ENCODE data around the gene TMOD4.

Gene TMOD4

GRCh38 chr1:151143986-151144385, 31.8 kb downstream of the TMOD4 start:
- no peak for DNase-seq (ENCODE audit: low read depth in 1 of 2, low spot score in 1 of 2)

DNA sequence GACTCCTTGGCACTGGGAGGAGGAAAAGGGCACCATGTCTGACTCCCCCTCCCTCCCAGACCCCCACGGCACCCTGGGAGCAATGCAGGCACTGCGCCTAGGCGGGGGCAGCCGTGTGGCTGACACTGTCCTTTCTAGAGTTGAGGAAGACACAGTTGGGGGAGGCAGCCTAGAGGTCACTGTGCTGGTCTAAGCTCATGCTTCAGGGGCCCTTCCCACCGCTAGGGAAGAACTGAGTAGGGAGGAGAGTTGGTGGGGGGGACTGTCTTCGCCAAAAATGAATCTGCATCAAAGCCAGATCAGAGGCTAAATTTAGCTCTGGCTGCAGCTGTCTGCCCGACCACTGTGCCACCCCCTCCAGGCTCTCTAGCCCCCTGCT, 32.7 kb downstream of the TMOD4 start:
- DNase-seq (ENCODE audit: low read depth in 1 of 2, low spot score in 1 of 2), result no peak

DNA sequence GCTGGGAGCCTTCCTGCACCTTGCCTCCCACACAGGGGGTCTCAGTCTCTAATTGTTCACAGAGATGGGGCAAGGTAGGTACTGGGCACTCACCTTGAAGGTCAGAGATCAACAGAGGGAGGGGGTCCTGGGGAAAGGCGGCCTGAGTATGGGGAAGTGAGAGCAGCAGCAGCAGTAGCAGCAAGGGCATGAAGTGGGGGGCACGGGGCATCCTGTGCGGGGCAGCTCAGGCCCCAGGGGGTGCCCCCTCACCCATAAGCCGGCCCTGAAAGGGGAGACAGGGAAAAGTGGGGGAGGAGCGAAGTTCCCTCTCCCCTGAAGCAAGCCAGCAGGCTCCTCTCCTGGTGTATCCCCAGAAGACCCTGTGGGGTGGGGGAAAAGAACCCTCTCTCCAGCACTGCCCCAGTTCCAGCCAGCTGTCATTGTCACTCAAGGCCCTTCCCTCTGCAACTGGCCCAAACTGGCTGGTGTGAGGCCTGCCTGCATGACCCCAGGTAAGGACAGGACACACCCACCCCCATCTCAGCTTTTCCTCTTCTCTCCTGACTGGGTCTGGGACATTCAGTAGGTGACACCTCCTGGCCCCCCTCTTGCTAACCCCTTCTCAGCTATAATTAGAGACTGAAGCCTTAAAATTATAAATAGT, 33.2 kb downstream of the TMOD4 start:
- DNase-seq (ENCODE audit: low read depth in 1 of 2, low spot score in 1 of 2), result no peak

GRCh38 chr1:151137789-151138188, 38.0 kb downstream of the TMOD4 start:
- no peak for DNase-seq (ENCODE audit: low read depth in 1 of 2, low spot score in 1 of 2)

GRCh38 chr1:151135433-151136385, 40.1 kb downstream of the TMOD4 start:
- DNase-seq (ENCODE audit: low read depth in 1 of 2, low spot score in 1 of 2), result no peak

DNA sequence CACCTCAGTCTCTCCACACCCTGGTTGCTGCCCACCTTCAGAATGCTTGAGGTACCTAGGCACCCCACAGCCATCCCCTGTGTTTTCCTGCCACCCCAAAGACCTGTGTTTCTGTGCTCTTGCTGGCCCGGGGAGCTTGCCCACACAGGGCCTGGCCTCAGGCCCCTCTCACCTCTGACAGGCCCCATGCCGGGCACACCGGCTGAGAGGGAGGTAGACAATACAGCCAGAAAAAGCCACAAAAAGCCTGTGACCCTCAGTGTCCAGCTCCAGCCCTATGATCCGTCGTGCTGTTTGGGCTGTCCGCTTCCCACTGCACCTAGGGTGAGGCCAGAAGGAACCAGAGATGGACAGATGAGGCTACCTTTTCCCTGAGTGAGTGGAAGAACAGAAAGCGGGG, 40.8 kb downstream of the TMOD4 start:
- no peak for DNase-seq (ENCODE audit: low read depth in 1 of 2, low spot score in 1 of 2)

DNA sequence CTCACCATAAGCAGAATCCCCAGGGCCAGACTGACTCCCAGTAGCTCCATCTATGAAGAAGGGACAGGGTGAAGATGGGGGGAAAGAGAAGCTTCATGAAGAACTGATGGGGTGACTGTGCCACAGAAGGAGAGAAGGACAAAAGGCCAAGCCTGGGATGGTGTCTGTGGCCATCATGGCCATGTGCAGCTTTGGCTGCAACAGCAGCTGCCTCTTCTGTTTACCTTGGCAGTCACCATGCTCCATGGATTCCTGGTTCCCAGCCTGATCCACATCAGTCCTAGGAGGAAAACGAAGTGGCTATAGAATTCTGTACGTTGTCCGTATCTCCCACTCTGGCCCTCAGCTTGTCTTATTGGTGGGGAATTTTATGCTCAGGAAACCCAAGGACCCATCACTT, 41.4 kb downstream of the TMOD4 start:
- no peak for DNase-seq (ENCODE audit: low read depth in 1 of 2, low spot score in 1 of 2)

GRCh38 chr1:151133018-151133806, 42.6 kb downstream of the TMOD4 start:
- DNase-seq (ENCODE audit: low read depth in 1 of 2, low spot score in 1 of 2), result no peak

DNA sequence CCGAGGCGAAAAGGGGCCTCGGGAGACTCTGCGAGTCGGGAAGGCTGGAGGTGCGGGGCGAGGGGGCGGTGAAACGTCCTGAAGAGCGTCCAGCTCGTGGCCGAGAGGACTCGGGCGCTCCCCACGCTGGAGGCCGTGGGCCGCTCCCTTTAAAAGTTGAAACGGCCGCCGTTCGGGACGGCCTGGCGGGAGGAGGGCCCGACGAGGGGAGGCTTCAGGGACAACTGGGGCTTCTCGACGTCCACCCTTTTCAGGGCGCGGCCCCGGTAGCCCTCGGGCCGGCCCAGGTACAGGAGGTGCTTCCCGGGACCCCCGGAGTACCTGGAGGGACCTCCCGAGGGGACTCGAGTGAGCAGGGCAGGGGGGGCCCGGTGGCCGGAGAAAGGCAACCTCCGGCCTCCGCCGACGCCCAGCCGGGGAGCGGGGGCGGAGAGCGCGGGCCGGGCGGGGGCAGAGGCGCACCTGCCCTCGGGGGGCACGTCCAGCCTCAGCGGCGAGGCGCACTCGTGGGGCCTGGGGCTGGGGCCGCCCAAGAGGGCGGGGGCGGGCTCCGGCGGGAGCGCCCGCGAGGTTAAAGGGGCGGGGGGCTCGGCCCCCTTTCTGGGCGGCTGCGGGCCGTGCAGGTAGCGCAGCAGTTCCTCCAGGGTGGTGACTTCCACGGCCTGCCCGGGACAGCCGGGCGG, 43.3 kb downstream of the TMOD4 start:
- no peak for DNase-seq (ENCODE audit: low read depth in 1 of 2, low spot score in 1 of 2)

DNA sequence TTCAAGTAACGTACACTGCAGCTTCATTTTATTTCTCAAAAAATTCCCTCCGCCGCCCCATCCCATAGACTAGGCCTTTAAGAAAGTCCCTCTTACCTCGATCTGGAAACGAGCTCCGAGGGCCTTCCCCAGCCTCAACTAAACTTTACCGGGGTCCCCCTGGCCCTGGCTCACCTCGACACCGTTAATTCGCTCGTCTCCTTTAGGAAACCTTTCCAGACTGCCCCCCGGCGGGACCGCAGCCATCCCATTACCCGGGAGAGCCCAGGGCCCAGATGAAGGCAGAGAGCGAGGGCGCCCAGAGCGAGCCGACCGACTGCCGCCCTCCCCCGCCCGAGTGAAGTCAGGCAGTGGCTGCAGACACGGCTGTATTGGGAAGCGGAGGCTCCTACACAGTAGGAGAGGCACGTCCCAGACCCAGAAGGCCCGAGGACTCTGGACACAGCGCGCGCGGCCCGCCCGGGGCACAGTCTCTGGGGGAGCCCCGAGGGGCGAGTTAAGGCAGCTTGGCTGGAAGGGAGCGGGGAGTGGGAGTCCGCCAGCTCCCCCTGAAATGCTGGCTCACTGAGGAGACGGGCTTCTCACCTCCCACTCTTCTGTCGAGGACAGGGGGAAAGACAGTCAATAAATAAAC, 44.0 kb downstream of the TMOD4 start:
- no peak for DNase-seq (ENCODE audit: low read depth in 1 of 2, low spot score in 1 of 2)

DNA sequence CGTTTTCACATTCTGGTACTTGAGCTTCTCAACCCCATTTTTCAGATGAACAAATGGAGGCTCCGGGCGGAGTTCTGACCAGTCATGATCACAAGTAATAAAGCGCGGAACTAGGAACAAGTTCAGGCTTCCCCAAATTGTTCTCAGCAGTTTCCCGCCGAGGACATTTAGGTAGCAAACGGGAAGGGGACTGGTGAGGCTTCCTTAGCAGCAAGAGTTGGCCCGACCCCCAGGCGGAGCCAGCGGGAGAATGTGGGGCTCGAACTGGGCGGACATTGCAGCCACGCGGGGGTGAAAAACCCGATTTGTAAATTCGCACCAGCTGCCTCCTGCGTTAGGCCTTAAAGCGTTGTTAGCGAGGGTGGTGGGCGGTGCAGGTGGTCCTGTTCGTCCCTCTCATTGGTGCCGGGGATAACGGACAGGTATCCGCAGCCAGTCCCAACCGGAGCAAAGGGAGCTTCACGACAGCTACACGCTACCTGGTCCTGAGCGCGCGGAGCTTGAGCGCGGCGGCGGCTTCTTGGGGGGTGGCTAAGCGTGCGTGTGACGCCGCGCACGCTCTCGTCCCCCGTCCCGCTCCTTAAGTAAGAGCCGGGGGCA, 44.7 kb downstream of the TMOD4 start:
- peak; percentile 44 to 60 for DNase-seq (ENCODE audit: low read depth in 1 of 2, low spot score in 1 of 2)

GRCh38 chr1:151128800-151129199, 47.0 kb downstream of the TMOD4 start:
- no peak for DNase-seq (ENCODE audit: low read depth in 1 of 2, low spot score in 1 of 2)

GRCh38 chr1:151124763-151125403, 50.9 kb downstream of the TMOD4 start:
- no peak for DNase-seq (ENCODE audit: low read depth in 1 of 2, low spot score in 1 of 2)
